ENCODE data around the gene DLG5.

GRCh38 chr10:77849039-77849664 is 77.4 kb downstream of the DLG5 start:
- TF ChIP-seq CTCF (IDR thresholded peaks at IDR 0.05), result no peak
- no peak for TF ChIP-seq POLR2A (IDR thresholded peaks at IDR 0.05)

All from heart left ventricle (tissue), 13 donors.